ENCODE data around the gene VPS8. TPM values are rescaled to one million over a fixed set of nuclear protein-coding genes. Genes with fewer than 3 reads are reported as not detected.
A peak's percentile ranks its signal among the peaks of the same experiment; 100 is the strongest.

Gene VPS8
- total RNA-seq, 1 experiment from 2014 or later, result 39.7 TPM

- Histone ChIP-seq H4K91ac (ENCODE audit: insufficient read length, low read depth, low read length) (no peak overlapping the region), H2BK15ac (ENCODE audit: low read depth, low read length) (no peak overlapping the region), H2AFZ (ENCODE audit: low read length) (no peak overlapping the region), H3K79me1 (ENCODE audit: insufficient read depth, low read depth, low read length, poor library complexity, severe bottlenecking) (no peaks in the 10 kb centered on the region), H3K9ac (ENCODE audit: extremely low read depth, insufficient read length, low read length) (no peak overlapping the region), H3K9me3 (ENCODE audit: control insufficient read depth, low read depth, low read length) (no peaks in the 10 kb centered on the region), H3K56ac (ENCODE audit: insufficient read length, low read depth, low read length) (no peak overlapping the region), H3K4me2 (ENCODE audit: insufficient read depth, insufficient read length, low read length) (no peak overlapping the region), H2BK20ac (ENCODE audit: low read depth, low read length, poor library complexity, severe bottlenecking) (no peak overlapping the region), H4K5ac (ENCODE audit: insufficient read length, low read depth, low read length) (no peak overlapping the region), H2BK12ac (ENCODE audit: insufficient read length, low read depth, low read length) (no peak overlapping the region), H2AK5ac (ENCODE audit: insufficient read length, low read length) (no peak overlapping the region), H3K14ac (ENCODE audit: insufficient read depth, low read length) (no peak overlapping the region), H3K4me1 (ENCODE audit: insufficient read depth, low read length) (no peaks in the 10 kb centered on the region; the same call in 1 of the 2 replicates), H3K4ac (ENCODE audit: low read depth, low read length) (no peak overlapping the region), H2BK120ac (ENCODE audit: low read depth, low read length, poor library complexity, severe bottlenecking) (no peak overlapping the region), H3K23me2 (ENCODE audit: insufficient read length, low read depth, low read length, poor library complexity, severe bottlenecking) (no peaks in the 10 kb centered on the region), H4K8ac (replicated peaks; ENCODE audit: insufficient read length, low read depth, low read length) (no peak overlapping the region), H2BK5ac (ENCODE audit: insufficient read length, low read length) (no peak overlapping the region), H3K23ac (ENCODE audit: insufficient read length, low read depth, low read length) (no peak overlapping the region), H4K20me1 (ENCODE audit: control insufficient read depth, insufficient read depth, insufficient read length) (no peaks in the 10 kb centered on the region), H3K79me2 (ENCODE audit: insufficient read depth, low read length) (no peaks in the 10 kb centered on the region), H3K18ac (ENCODE audit: insufficient read length, low read depth, low read length) (no peak overlapping the region), H3T11ph (ENCODE audit: low read length) (no peak overlapping the region), H3K27me3 (ENCODE audit: insufficient read depth, low read length) (no peaks in the 10 kb centered on the region), H3K27ac (ENCODE audit: insufficient read length, low read depth, low read length) (no peak overlapping the region)
- Mint-ChIP-seq H3K4me3 (no peak overlapping the region), H3K27ac (peak overlapping the region in 1 of 3 experiments; percentile 10; a peak in 1 of 7 replicates), H3K36me3 (ENCODE audit: insufficient read depth in 1 of 3, low read depth in 3 of 3) (peaks cover 0 to 13% (median 6%) of the 10 kb centered on the region in 3 experiments; a peak in 4 of 7 replicates), H3K27me3 (ENCODE audit: low read depth) (no peaks in the 10 kb centered on the region), H3K4me1 (peaks cover 18 to 35% of the 10 kb centered on the region in 2 experiments), H3K9me3 (no peaks in the 10 kb centered on the region)
- TF ChIP-seq, protein P1, sequence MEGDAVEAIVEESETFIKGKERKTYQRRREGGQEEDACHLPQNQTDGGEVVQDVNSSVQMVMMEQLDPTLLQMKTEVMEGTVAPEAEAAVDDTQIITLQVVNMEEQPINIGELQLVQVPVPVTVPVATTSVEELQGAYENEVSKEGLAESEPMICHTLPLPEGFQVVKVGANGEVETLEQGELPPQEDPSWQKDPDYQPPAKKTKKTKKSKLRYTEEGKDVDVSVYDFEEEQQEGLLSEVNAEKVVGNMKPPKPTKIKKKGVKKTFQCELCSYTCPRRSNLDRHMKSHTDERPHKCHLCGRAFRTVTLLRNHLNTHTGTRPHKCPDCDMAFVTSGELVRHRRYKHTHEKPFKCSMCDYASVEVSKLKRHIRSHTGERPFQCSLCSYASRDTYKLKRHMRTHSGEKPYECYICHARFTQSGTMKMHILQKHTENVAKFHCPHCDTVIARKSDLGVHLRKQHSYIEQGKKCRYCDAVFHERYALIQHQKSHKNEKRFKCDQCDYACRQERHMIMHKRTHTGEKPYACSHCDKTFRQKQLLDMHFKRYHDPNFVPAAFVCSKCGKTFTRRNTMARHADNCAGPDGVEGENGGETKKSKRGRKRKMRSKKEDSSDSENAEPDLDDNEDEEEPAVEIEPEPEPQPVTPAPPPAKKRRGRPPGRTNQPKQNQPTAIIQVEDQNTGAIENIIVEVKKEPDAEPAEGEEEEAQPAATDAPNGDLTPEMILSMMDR (conservative IDR thresholded peaks at IDR 0.05), result no peak
- DNase-seq, result no peak
- WGBS (ENCODE audit: extremely low coverage, insufficient read length, low lambda C conversion rate), result no CpG with 5 or more reads among the region's 4 CpGs
Observed at GRCh38 chr3:184937611-184938010, 125.6 kb downstream of the VPS8 start.
